GM10248 (cell line): Measurements from ENCODE around the gene RFTN1.

Source experiments
- CTCF ChIA-PET: fragments of 300-600 bp; sonication (Branson Sonifier 250); formaldehyde crosslinking; extraction: SDS; loops from one replicate; lab custom pipeline; 2021; ENCODE audit warnings: antibody characterized with exemption; lab: Yijun Ruan, JAX
- POLR2A ChIA-PET: fragments of 350-650 bp; sonication (Branson Sonifier 250); formaldehyde crosslinking; extraction: SDS; loops from one replicate; lab custom pipeline; 2020; ENCODE audit warnings: antibody characterized with exemption; lab: Yijun Ruan, JAX
- DNase-seq: peaks from one replicate; pipeline ENCODE4 v3.0.0; 2012; ENCODE audit errors: extremely low spot score
- TF ChIP-seq, protein P1 (sequence below): IDR thresholded peaks from 2 replicates; pipeline ENCODE4 v1.5.1; 2012; ENCODE audit warnings: mild to moderate bottlenecking, low read depth; ENCODE audit errors: extremely low read depth, missing control alignments, control extremely low read depth

The RFTN1 gene

DNA sequence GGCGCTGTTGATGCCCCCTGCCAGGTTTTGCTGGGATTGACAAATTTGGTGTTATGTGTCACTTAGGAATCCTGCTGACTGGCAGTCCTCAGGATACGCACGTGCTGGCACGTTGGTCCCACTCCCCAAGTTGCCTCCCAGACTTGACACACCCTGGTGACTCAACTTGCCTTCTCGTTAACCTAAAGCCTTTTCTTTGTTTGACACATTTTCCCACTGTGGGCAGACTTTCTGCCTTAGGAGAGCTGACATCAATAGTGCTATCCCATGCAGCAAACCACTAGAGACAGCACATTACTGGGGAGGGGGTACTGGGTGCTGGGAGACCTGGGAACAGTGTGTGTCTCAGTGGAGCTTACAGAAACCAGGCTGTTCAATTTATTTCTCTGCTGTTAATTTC, 144.2 kb downstream of the RFTN1 start:
- CTCF ChIA-PET, result interaction anchor here (1.4 kb wide), 1 partner anchor 10 kb away, joined by 4 read pairs; no protein-coding TSS in a partner anchor
- TF ChIP-seq, protein P1, sequence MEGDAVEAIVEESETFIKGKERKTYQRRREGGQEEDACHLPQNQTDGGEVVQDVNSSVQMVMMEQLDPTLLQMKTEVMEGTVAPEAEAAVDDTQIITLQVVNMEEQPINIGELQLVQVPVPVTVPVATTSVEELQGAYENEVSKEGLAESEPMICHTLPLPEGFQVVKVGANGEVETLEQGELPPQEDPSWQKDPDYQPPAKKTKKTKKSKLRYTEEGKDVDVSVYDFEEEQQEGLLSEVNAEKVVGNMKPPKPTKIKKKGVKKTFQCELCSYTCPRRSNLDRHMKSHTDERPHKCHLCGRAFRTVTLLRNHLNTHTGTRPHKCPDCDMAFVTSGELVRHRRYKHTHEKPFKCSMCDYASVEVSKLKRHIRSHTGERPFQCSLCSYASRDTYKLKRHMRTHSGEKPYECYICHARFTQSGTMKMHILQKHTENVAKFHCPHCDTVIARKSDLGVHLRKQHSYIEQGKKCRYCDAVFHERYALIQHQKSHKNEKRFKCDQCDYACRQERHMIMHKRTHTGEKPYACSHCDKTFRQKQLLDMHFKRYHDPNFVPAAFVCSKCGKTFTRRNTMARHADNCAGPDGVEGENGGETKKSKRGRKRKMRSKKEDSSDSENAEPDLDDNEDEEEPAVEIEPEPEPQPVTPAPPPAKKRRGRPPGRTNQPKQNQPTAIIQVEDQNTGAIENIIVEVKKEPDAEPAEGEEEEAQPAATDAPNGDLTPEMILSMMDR, result no peak
- no peak for DNase-seq
- POLR2A ChIA-PET, result no interaction called here

DNA sequence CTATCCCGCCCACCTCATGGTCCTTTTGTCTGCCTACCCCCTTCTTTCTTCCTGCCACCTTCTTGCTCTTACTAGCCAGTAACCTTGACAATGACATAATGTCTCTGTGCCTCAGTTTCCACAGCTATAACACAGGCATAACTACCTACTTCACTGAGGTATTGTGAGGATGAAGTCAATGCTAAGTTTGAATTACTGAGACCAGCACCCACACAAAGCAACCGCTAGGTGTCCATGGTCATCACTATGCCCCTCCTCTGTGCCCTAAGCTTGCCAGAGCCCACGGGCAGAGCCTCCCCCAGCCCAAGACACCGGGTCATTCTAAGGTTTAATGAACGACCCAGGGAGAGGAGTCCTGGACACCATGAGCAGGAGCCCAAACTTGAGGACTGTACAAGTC, 146.9 kb downstream of the RFTN1 start:
- no peak for DNase-seq
- ChIA-PET POLR2A (no interaction called here), CTCF (interaction anchor here (1.3 to 1.8 kb wide), 3 partner anchors 13 to 76 kb away, joined by 3 to 5 read pairs (median 3); no protein-coding TSS in a partner anchor)
- TF ChIP-seq, protein P1, result no peak

DNA sequence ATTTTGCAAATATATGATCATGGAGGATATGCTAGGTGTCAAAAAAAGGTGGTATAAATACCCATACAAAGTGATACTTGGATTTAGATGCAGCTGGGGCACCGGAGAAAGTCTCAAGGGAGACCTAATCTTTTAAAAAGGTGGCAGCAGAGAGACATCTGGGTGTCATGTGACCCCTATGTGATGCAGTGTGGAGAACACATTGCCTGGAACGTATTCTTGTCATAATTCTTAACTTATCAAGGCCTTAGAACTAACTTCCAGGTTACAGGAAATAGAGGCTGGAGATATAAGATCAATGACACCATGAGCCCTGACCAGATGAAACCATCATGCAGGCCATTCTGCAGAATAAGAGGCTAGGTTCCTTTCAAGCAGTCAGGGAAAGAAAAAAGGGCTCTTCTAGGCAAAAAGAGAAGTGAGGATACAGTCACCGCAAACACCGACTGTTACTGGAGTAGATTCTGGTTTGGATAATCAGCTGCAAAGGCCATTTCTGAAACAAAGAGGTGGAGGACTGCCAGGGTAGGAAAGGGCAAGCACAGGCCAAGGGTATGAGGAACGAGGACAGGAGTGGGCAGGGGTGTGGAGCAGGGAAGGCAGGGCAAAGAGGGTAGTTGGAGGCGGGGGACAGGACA, 147.9 kb downstream of the RFTN1 start:
- ChIA-PET POLR2A (no interaction called here), CTCF (interaction anchor here (0.7 kb wide), 1 partner anchor 33 kb away, joined by 3 read pairs; no protein-coding TSS in a partner anchor)
- TF ChIP-seq, protein P1, result no peak
- no peak for DNase-seq

DNA sequence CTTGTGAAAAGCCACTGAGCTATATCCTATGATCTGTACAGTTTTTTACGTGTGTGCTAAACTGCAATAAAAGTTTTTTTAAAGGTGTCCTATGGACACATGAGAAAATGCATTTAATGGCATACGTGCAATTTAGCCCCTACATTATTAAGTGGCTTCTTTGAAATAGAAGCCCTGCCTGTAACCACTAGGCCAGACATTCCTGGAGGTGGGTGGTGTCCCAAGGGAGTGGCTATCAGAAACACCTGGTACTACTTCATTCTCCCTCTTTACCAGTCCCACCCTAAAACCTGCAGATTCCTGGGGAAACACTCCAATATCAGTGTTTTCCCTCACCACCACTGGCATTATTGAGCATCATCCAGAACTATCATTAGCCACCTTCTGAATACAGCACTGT, 148.5 kb downstream of the RFTN1 start:
- ChIA-PET CTCF (no interaction called here), POLR2A (no interaction called here)
- no peak for DNase-seq
- TF ChIP-seq, protein P1, result no peak

DNA sequence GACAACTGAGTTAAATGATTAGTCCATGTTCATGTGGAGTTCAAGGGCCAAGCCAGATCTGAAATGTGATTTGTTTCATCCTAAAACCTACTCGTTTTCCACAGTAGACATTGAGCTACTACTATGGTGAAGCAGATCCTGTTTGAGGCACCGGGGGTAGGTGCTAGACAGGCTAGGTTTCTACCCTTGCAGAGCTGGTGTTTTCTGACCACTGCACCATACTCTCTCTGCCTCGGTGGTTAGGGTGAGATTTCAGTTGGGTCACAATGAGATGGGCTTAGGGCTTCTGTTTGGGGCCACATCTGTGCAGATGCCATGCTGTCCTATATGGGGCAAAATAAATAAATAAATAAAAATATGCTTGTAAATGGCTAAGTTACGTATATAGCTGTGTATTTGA, 149.2 kb downstream of the RFTN1 start:
- TF ChIP-seq, protein P1, result no peak
- CTCF ChIA-PET, result interaction anchor here (1.1 to 1.6 kb wide), 3 partner anchors 13 to 186 kb away, joined by 3 to 4 read pairs (median 3); no protein-coding TSS in a partner anchor
- POLR2A ChIA-PET, result no interaction called here
- DNase-seq, result no peak

DNA sequence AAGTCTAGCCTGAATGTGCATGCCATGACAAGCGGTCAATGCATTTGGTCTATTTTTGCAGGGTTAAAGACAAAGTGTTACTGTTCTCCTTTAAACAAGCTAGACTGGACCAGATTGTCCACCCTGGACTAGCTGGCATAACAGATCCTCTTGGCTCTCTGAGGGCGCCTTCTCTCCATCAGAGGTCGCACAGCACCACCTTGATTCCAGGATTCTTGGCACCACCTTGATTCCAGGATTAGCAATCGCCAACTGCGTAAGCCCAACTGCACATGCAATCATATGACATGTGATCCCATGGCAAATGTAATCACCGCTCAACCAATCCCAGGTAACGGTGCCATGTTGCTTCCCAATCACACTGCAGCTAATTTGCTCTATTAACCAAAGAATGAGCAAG, 149.9 kb downstream of the RFTN1 start:
- TF ChIP-seq, protein P1, result no peak
- no peak for DNase-seq
- POLR2A ChIA-PET, result no interaction called here
- CTCF ChIA-PET, result interaction anchor here (0.7 to 1.6 kb wide), 7 partner anchors 9 to 187 kb away, joined by 3 to 4 read pairs (median 4); no protein-coding TSS in a partner anchor
